ENCODE measurements around the gene FBF1. TPM values are rescaled to one million over a fixed set of nuclear protein-coding genes. Genes with fewer than 3 reads are reported as not detected.

The FBF1 gene
- total and polyA plus RNA-seq, 4 experiments from 2014 or later = 3.7 to 42.7 (median 21.8) TPM

DNA sequence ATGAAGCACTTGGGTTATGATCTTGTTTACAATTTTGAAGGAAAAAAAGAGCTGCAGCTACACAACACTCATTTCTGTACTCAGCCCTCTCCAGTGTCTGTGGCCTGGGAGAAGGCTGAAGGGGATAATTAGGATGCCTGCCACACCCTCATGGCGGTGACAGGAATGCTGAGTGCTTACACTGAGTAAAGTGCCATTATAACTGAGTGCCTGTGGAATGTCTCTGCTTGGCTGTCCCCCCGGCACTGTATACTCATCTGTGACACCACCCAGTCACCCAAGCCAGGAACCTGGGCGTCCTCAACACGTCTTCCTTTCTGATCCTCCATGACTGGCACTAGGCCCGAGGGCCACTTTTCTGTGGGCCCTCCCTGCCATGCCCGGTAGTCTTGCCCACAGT lies 32.6 kb downstream of the FBF1 start:
- H3K27me3 Mint-ChIP-seq = no peaks in the 10 kb centered on the region
- Histone ChIP-seq H3K36me3 (ENCODE audit: insufficient read depth, low read length) (no peaks in the 10 kb centered on the region), H3K4me1 (ENCODE audit: insufficient read depth, low read length) (peaks cover 17% of the 10 kb centered on the region), H3K27ac (ENCODE audit: low read depth, low read length) (no peak overlapping the region), H3K9me3 (ENCODE audit: control insufficient read depth in 1 of 2, low read length in 2 of 2) (no peaks in the 10 kb centered on the region), H3K27me3 (ENCODE audit: insufficient read depth, low read length) (no peaks in the 10 kb centered on the region), H3K4me3 (ENCODE audit: low read length in 2 of 2) (no peak overlapping the region)
- no peak for DNase-seq
- ChIA-PET CTCF (ENCODE audit: partially characterized antibody) (interaction anchor here (10.4 kb wide), 1 partner anchor 97 kb away, joined by 120 read pairs; no protein-coding TSS in a partner anchor), POLR2A (ENCODE audit: partially characterized antibody) (interaction anchor here (1.1 kb wide), 1 partner anchor 64 kb away, joined by 3 read pairs; the partner anchor contains the start of gene UNC13D)
- H3K9me3 Mint-ChIP-seq = no peaks in the 10 kb centered on the region
- H3K4me1 Mint-ChIP-seq = peaks cover 5 to 20% (median 9%) of the 10 kb centered on the region in 4 donors
- peak overlapping the region in 3 of 7 donors; percentile 42 to 66 (median 51) for H3K27ac Mint-ChIP-seq
- intact Hi-C loops (cut with micrococcal nuclease) = loop anchor here (10.0 kb wide), 1 partner anchor 357 kb away; the partner anchor contains the start of gene UBALD2
- H3K36me3 Mint-ChIP-seq = peaks cover 0 to 3% of the 10 kb centered on the region in 2 donors
- no peak overlapping the region for H3K4me3 Mint-ChIP-seq

DNA sequence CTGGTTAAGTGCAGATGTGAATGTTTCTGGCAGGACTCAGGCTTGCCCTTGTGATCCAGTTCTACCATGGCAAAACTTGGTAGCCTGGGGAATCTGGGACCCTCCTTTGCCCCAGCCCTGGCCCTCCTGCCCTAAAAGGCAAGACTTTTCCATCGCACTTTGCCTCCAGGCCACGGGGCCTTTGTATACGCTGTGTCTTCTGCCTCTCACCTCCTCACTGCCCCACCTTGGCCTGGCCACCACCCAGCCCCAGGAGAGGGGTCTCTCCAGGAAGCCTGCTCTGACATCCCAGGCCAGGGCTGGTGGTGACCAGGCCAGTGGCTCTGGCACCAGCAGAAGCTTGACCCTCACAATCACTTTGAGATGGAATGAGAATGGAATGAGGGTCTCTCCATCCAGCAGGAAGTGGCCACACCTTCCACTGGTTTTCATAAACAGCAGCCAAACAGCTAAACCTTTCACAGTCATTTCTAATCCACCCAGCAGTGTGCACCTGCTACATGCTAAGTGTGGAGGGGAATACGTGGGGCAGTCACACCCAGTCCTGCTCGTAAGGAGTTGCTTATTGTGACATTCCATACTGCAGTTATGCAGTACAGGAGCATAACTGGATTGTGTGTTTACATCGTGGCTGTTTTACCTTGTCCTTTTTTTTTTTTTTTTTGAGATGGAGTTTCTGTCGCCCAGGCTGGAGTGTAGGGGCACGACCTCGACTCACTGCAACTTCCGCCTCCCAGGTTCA lies 34.5 kb downstream of the FBF1 start:
- no peak overlapping the region for H3K27ac ChIP-seq (ENCODE audit: low read depth, low read length)
- H3K4me1 ChIP-seq (ENCODE audit: insufficient read depth, low read length) = peaks cover 17% of the 10 kb centered on the region
- H3K9me3 ChIP-seq (ENCODE audit: control insufficient read depth in 1 of 2, low read length in 2 of 2) = no peaks in the 10 kb centered on the region
- H3K36me3 Mint-ChIP-seq = peaks cover 0 to 13% of the 10 kb centered on the region in 2 donors
- ChIA-PET POLR2A (ENCODE audit: partially characterized antibody) (interaction anchor here (1.1 to 5.6 kb wide), 6 partner anchors 10 to 142 kb away, joined by 3 to 52 read pairs (median 18); partner anchors contain the start of genes TRIM65 and WBP2), CTCF (ENCODE audit: partially characterized antibody) (interaction anchor here (0.6 to 10.4 kb wide), 13 partner anchors 10 to 518 kb away, joined by 3 to 120 read pairs (median 5); partner anchors contain the start of genes CDK3, FBF1 and TRIM65)
- no peaks in the 10 kb centered on the region for H3K27me3 Mint-ChIP-seq
- DNase-seq = no peak
- peaks cover 5 to 20% (median 9%) of the 10 kb centered on the region in 4 donors for H3K4me1 Mint-ChIP-seq
- H3K36me3 ChIP-seq (ENCODE audit: insufficient read depth, low read length) = peaks cover 9% of the 10 kb centered on the region
- intact Hi-C loops (cut with micrococcal nuclease) = loop anchor here (10.0 kb wide), 1 partner anchor 358 kb away; the partner anchor contains the start of gene UBALD2
- peak overlapping the region in 5 of 7 donors; percentile 62 to 83 (median 63) for H3K27ac Mint-ChIP-seq
- no peak overlapping the region for H3K4me3 ChIP-seq (ENCODE audit: low read length in 2 of 2)
- peak overlapping the region in 7 of 8 donors; percentile 12 to 66 (median 55) for H3K4me3 Mint-ChIP-seq
- H3K27me3 ChIP-seq (ENCODE audit: insufficient read depth, low read length) = no peaks in the 10 kb centered on the region
- no peaks in the 10 kb centered on the region for H3K9me3 Mint-ChIP-seq

- Histone ChIP-seq H3K4me1 (ENCODE audit: insufficient read depth, low read length) (peaks cover 17% of the 10 kb centered on the region), H3K4me3 (ENCODE audit: low read length in 2 of 2) (peak within 1 kb of the TSS; percentile 57 to 61), H3K9me3 (ENCODE audit: control insufficient read depth in 1 of 2, low read length in 2 of 2) (no peaks in the 10 kb centered on the region), H3K36me3 (ENCODE audit: insufficient read depth, low read length) (peaks cover 22% of the 10 kb centered on the region), H3K27ac (ENCODE audit: low read depth, low read length) (peak within 1 kb of the TSS; percentile 74), H3K27me3 (ENCODE audit: insufficient read depth, low read length) (no peaks in the 10 kb centered on the region)
- peak; percentile 93 to 98 (median 95) for DNase-seq
- Mint-ChIP-seq H3K4me1 (peaks cover 5 to 20% (median 9%) of the 10 kb centered on the region in 4 donors), H3K4me3 (peak within 1 kb of the TSS; percentile 88 to 93 (median 92)), H3K36me3 (peaks cover 0 to 24% of the 10 kb centered on the region in 2 donors), H3K27ac (peak within 1 kb of the TSS; percentile 82 to 98 (median 94)), H3K27me3 (no peaks in the 10 kb centered on the region), H3K9me3 (no peaks in the 10 kb centered on the region)
- intact Hi-C loops (cut with micrococcal nuclease) = loop anchor here (1.0 to 10.0 kb wide), 8 partner anchors 9 to 448 kb away; partner anchors contain the start of genes ACOX1, FBF1, PRPSAP1 and TEN1
- ChIA-PET CTCF (ENCODE audit: partially characterized antibody) (interaction anchor here (0.8 to 10.4 kb wide), 23 partner anchors 9 to 395 kb away, joined by 3 to 120 read pairs (median 4); partner anchors contain the start of genes CDK3, FBF1 and TRIM65), POLR2A (ENCODE audit: partially characterized antibody) (interaction anchor here (0.6 to 18.1 kb wide), 22 partner anchors 9 to 449 kb away, joined by 3 to 337 read pairs (median 5); partner anchors contain the start of genes FBF1, PRPSAP1, TRIM47 and TRIM65)
Observed at GRCh38 chr17:75904749-75905521, 35.9 kb downstream of the FBF1 start, which contains the start of gene MRPL38. MRPL38 (minus strand) TSS chr17:75904884; CDS start chr17:75904875, 9 bp downstream.

DNA sequence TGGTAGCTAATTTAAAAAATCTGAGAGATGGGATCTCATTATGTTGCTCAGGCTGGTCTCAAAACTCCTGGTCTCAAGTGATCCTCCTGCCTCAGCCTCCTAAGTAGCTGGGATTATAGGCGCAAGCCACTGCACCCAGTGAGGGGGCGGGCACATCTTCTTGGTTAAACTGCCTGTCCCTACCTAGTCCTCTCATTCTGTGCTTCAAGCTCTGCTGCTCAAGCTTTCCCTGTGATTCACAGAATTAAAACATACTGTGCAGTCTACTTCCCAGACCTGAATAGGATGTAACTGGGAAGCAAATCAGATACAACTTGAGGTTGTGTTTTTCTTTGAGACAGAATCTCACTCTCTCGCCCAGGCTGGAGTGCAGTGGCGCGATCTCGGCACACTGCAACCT lies 38.4 kb downstream of the FBF1 start:
- intact Hi-C loops (cut with micrococcal nuclease) = loop anchor here (10.0 kb wide), 1 partner anchor 362 kb away; the partner anchor contains the start of gene UBALD2
- no peaks in the 10 kb centered on the region for H3K27me3 Mint-ChIP-seq
- Histone ChIP-seq H3K36me3 (ENCODE audit: insufficient read depth, low read length) (peaks cover 30% of the 10 kb centered on the region), H3K27ac (ENCODE audit: low read depth, low read length) (no peak overlapping the region), H3K27me3 (ENCODE audit: insufficient read depth, low read length) (no peaks in the 10 kb centered on the region), H3K9me3 (ENCODE audit: control insufficient read depth in 1 of 2, low read length in 2 of 2) (no peaks in the 10 kb centered on the region), H3K4me3 (ENCODE audit: low read length in 2 of 2) (no peak overlapping the region), H3K4me1 (ENCODE audit: insufficient read depth, low read length) (peaks cover 21% of the 10 kb centered on the region)
- POLR2A ChIA-PET (ENCODE audit: partially characterized antibody) = interaction anchor here (0.9 to 18.1 kb wide), 7 partner anchors 25 to 612 kb away, joined by 3 to 337 read pairs (median 4); partner anchors contain the start of genes TRIM47, UNC13D and WBP2
- CTCF ChIA-PET (ENCODE audit: partially characterized antibody) = interaction anchor here (0.8 to 10.4 kb wide), 5 partner anchors 25 to 126 kb away, joined by 3 to 120 read pairs (median 4); partner anchors contain the start of gene WBP2
- H3K27ac Mint-ChIP-seq = peak overlapping the region in 1 of 7 donors; percentile 37
- peaks cover 4 to 37% of the 10 kb centered on the region in 2 donors for H3K36me3 Mint-ChIP-seq
- no peaks in the 10 kb centered on the region for H3K9me3 Mint-ChIP-seq
- peak overlapping the region in 1 of 8 donors; percentile 50 for H3K4me3 Mint-ChIP-seq
- H3K4me1 Mint-ChIP-seq = peaks cover 8 to 22% (median 12%) of the 10 kb centered on the region in 4 donors
- no peak for DNase-seq

- Histone ChIP-seq H3K27ac (ENCODE audit: low read depth, low read length) (no peak overlapping the region), H3K4me1 (ENCODE audit: insufficient read depth, low read length) (peaks cover 26% of the 10 kb centered on the region), H3K9me3 (ENCODE audit: control insufficient read depth in 1 of 2, low read length in 2 of 2) (no peaks in the 10 kb centered on the region), H3K4me3 (ENCODE audit: low read length in 2 of 2) (no peak overlapping the region), H3K36me3 (ENCODE audit: insufficient read depth, low read length) (peaks cover 30% of the 10 kb centered on the region), H3K27me3 (ENCODE audit: insufficient read depth, low read length) (no peaks in the 10 kb centered on the region)
- H3K27me3 Mint-ChIP-seq = no peaks in the 10 kb centered on the region
- peaks cover 8 to 26% (median 14%) of the 10 kb centered on the region in 4 donors for H3K4me1 Mint-ChIP-seq
- CTCF ChIA-PET (ENCODE audit: partially characterized antibody) = interaction anchor here (1.3 to 10.4 kb wide), 3 partner anchors 43 to 103 kb away, joined by 3 to 120 read pairs (median 6); partner anchors contain the start of gene WBP2
- H3K36me3 Mint-ChIP-seq = peaks cover 4 to 38% of the 10 kb centered on the region in 2 donors
- POLR2A ChIA-PET (ENCODE audit: partially characterized antibody) = interaction anchor here (5.6 to 18.1 kb wide), 3 partner anchors 24 to 48 kb away, joined by 52 to 337 read pairs (median 123); partner anchors contain the start of genes TRIM47 and WBP2
- peak overlapping the region in 2 of 7 donors; percentile 64 to 67 for H3K27ac Mint-ChIP-seq
- intact Hi-C loops (cut with micrococcal nuclease) = loop anchor here (10.0 kb wide), 1 partner anchor 363 kb away; the partner anchor contains the start of gene UBALD2
- no peak for DNase-seq
- H3K9me3 Mint-ChIP-seq = no peaks in the 10 kb centered on the region
- H3K4me3 Mint-ChIP-seq = peak overlapping the region in 1 of 8 donors; percentile 15
Observed at GRCh38 chr17:75901727-75902126, 39.1 kb downstream of the FBF1 start.

Data from CD4-positive, alpha-beta memory T cell (primary cell).